ENCODE results near the gene OR1D2. TPM values are rescaled to one million over a fixed set of nuclear protein-coding genes. Genes with fewer than 3 reads are reported as not detected.
"Not testable (repeated sequence)": the region's sequence is repeated elsewhere in the genome, so short reads cannot be mapped to it uniquely, and the experiment has no call there.

Gene OR1D2
- polyA plus RNA-seq, 1 of the 3 experiments (the other 2 are of a cell fraction), result not detected

DNA sequence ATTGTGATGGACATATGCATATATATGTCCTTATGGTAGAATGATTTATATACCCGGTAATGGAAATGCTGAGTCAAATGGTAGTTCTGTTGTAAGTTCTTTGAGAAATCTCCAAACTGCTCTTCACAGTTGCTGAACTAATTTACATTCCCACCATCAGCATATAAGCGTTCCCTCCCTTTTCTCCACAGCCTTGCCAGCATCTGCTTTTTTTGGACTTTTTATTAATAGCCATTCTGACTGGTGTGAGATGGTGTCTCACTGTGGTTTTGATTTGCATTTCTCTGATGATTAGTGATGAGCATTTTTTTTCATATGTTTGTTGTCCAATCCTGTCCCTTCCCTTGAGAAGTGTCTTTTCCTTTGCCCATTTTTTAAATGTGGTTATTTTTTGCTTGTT lies 49.4 kb downstream of the OR1D2 start:
- H3K9ac ChIP-seq; POLR2A ChIA-PET; H3F3A ChIP-seq (replicated peaks; ENCODE audit: insufficient read depth); H3K79me2 ChIP-seq (ENCODE audit: insufficient read depth); H3K9me3 ChIP-seq; H4K20me1 ChIP-seq (ENCODE audit: insufficient read depth); H3K4me2 ChIP-seq; H3K27ac ChIP-seq (ENCODE audit: low read depth in 2 of 2, low read length in 1 of 2); H3K4me3 ChIP-seq (ENCODE audit: low read depth in 2 of 2, low read length in 1 of 2); H2AFZ ChIP-seq (ENCODE audit: low read depth); H3K27me3 ChIP-seq (ENCODE audit: insufficient read depth); DNase-seq; H3K4me1 ChIP-seq (ENCODE audit: control insufficient read depth in 1 of 2, insufficient read depth in 2 of 2, low read depth in 1 of 2, low read length in 1 of 2); H3K9me2 ChIP-seq; H3K36me3 ChIP-seq (replicated peaks in 1 of 2; ENCODE audit: control insufficient read depth in 1 of 2, insufficient read depth in 2 of 2, low read length in 1 of 2); CTCF ChIA-PET: not testable (repeated sequence)
- WGBS (ENCODE audit: low lambda C conversion rate), result 29% methylated on average over 1 of the region's 2 CpGs

- TF ChIP-seq TCF12 (IDR thresholded peaks at IDR 0.05) (no peak), EZH2phosphoT487 (IDR thresholded peaks at IDR 0.05; ENCODE audit: borderline replicate concordance, low read depth) (no peak), RAD21 (IDR thresholded peaks at IDR 0.05; ENCODE audit: low read length) (no peak), RCOR1 (IDR thresholded peaks at IDR 0.05; ENCODE audit: low read length) (no peak), FOXM1 (IDR thresholded peaks at IDR 0.05; ENCODE audit: low read depth) (no peak), JUND (IDR thresholded peaks at IDR 0.05) (no peak), MEF2A (IDR thresholded peaks at IDR 0.05; ENCODE audit: borderline replicate concordance, low read depth) (no peak), REST (IDR thresholded peaks at IDR 0.05; ENCODE audit: low read depth, low read length) (no peak), USF2 (IDR thresholded peaks at IDR 0.05; ENCODE audit: borderline replicate concordance, low read depth, low read length) (no peak), CHD2 (IDR thresholded peaks at IDR 0.05; ENCODE audit: low read length, partially characterized antibody) (no peak), USF1 (IDR thresholded peaks at IDR 0.05; ENCODE audit: borderline replicate concordance, low read depth) (no peak), MAX (IDR thresholded peaks at IDR 0.05; ENCODE audit: low read depth) (no peak)
- TF ChIP-seq, protein P1, sequence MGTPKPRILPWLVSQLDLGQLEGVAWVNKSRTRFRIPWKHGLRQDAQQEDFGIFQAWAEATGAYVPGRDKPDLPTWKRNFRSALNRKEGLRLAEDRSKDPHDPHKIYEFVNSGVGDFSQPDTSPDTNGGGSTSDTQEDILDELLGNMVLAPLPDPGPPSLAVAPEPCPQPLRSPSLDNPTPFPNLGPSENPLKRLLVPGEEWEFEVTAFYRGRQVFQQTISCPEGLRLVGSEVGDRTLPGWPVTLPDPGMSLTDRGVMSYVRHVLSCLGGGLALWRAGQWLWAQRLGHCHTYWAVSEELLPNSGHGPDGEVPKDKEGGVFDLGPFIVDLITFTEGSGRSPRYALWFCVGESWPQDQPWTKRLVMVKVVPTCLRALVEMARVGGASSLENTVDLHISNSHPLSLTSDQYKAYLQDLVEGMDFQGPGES (IDR thresholded peaks at IDR 0.05; ENCODE audit: low read depth, low read length), result no peak
- Histone ChIP-seq H3K27me3 (ENCODE audit: insufficient read depth) (no peaks in the 10 kb centered on the region), H3K4me3 (ENCODE audit: low read depth in 2 of 2, low read length in 1 of 2) (peak overlapping the region; percentile 92 to 97), H3K9me3 (no peaks in the 10 kb centered on the region), H4K20me1 (ENCODE audit: insufficient read depth) (no peaks in the 10 kb centered on the region), H3K4me2 (peak overlapping the region; percentile 96), H3F3A (replicated peaks; ENCODE audit: insufficient read depth) (peaks cover 6% of the 10 kb centered on the region), H3K9me2 (no peaks in the 10 kb centered on the region), H3K9ac (no peak overlapping the region), H2AFZ (ENCODE audit: low read depth) (peak overlapping the region; percentile 97; the same call in 1 of the 2 replicates), H3K4me1 (ENCODE audit: control insufficient read depth in 1 of 2, insufficient read depth in 2 of 2, low read depth in 1 of 2, low read length in 1 of 2) (peaks cover 0 to 5% of the 10 kb centered on the region in 2 experiments; a peak in 1 of 4 replicates), H3K36me3 (replicated peaks in 1 of 2; ENCODE audit: control insufficient read depth in 1 of 2, insufficient read depth in 2 of 2, low read length in 1 of 2) (no peaks in the 10 kb centered on the region), H3K27ac (ENCODE audit: low read depth in 2 of 2, low read length in 1 of 2) (no peak overlapping the region), H3K79me2 (ENCODE audit: insufficient read depth) (no peaks in the 10 kb centered on the region)
- no peak for DNase-seq
- POLR2A ChIA-PET, result interaction anchor here (1.1 to 1.4 kb wide), 2 partner anchors 10 to 124 kb away, joined by 3 to 5 read pairs; no protein-coding TSS in a partner anchor
- WGBS (ENCODE audit: low lambda C conversion rate), result 94% methylated on average over 8 of the region's 8 CpGs
- CTCF ChIA-PET, result interaction anchor here (0.9 to 2.2 kb wide), 10 partner anchors 14 to 681 kb away, joined by 3 to 18 read pairs (median 4); no protein-coding TSS in a partner anchor
These were observed 54.4 kb downstream of the OR1D2 start for GRCh38 chr17:3049705-3050295.
